ENCODE measurements around the gene SWT1. TPM values are rescaled to one million over a fixed set of nuclear protein-coding genes. Genes with fewer than 3 reads are reported as not detected.

SWT1 gene
- total RNA-seq, 2 experiments from 2014 or later, result 3.7 to 3.9 TPM

- H3K27me3 Mint-ChIP-seq, result no peaks in the 10 kb centered on the region
- H3K9me3 Mint-ChIP-seq, result peaks cover 4% of the 10 kb centered on the region
- peaks cover 2% of the 10 kb centered on the region for H3K36me3 Mint-ChIP-seq (ENCODE audit: low read depth)
- peaks cover 9% of the 10 kb centered on the region for H3K4me1 Mint-ChIP-seq
- no peak overlapping the region for H3K27ac Mint-ChIP-seq
- ChIA-PET POLR2A (no interaction called here), CTCF (interaction anchor here (0.6 kb wide), 1 partner anchor 170 kb away, joined by 3 read pairs; no protein-coding TSS in a partner anchor)
- no peak overlapping the region for H3K4me3 Mint-ChIP-seq
- DNase-seq, result no peak
Measured at GRCh38 chr1:185262151-185262550, 105.2 kb downstream of the SWT1 start.

- Mint-ChIP-seq H3K36me3 (ENCODE audit: low read depth) (peaks cover under 1% of the 10 kb centered on the region), H3K27me3 (no peaks in the 10 kb centered on the region), H3K4me3 (no peak overlapping the region), H3K4me1 (peaks cover 1% of the 10 kb centered on the region), H3K9me3 (peaks cover 4% of the 10 kb centered on the region), H3K27ac (no peak overlapping the region)
- DNase-seq, result no peak
- ChIA-PET POLR2A (no interaction called here), CTCF (interaction anchor here (1.0 kb wide), 1 partner anchor 297 kb away, joined by 4 read pairs; no protein-coding TSS in a partner anchor)
Measured at GRCh38 chr1:185263292-185263691, 106.3 kb downstream of the SWT1 start.

GRCh38 chr1:185263780-185264179 lies 106.8 kb downstream of the SWT1 start:
- DNase-seq, result no peak
- H3K36me3 Mint-ChIP-seq (ENCODE audit: low read depth), result no peaks in the 10 kb centered on the region
- peaks cover 1% of the 10 kb centered on the region for H3K4me1 Mint-ChIP-seq
- ChIA-PET CTCF (no interaction called here), POLR2A (no interaction called here)
- H3K27me3 Mint-ChIP-seq, result no peaks in the 10 kb centered on the region
- no peak overlapping the region for H3K27ac Mint-ChIP-seq
- H3K9me3 Mint-ChIP-seq, result peaks cover 4% of the 10 kb centered on the region
- no peak overlapping the region for H3K4me3 Mint-ChIP-seq

- no peaks in the 10 kb centered on the region for H3K36me3 Mint-ChIP-seq (ENCODE audit: low read depth)
- ChIA-PET CTCF (interaction anchor here (1.0 to 1.1 kb wide), 2 partner anchors 19 to 92 kb away, joined by 3 read pairs; no protein-coding TSS in a partner anchor), POLR2A (no interaction called here)
- H3K27ac Mint-ChIP-seq, result no peak overlapping the region
- DNase-seq, result no peak
- no peaks in the 10 kb centered on the region for H3K4me1 Mint-ChIP-seq
- H3K9me3 Mint-ChIP-seq, result peaks cover 2% of the 10 kb centered on the region
- H3K27me3 Mint-ChIP-seq, result no peaks in the 10 kb centered on the region
- no peak overlapping the region for H3K4me3 Mint-ChIP-seq
Measured at GRCh38 chr1:185265314-185265713, 108.3 kb downstream of the SWT1 start.

- ChIA-PET POLR2A (interaction anchor here (0.6 kb wide), 1 partner anchor 343 kb away, joined by 4 read pairs; no protein-coding TSS in a partner anchor), CTCF (no interaction called here)
- H3K27ac Mint-ChIP-seq, result no peak overlapping the region
- H3K4me3 Mint-ChIP-seq, result no peak overlapping the region
- DNase-seq, result no peak
- H3K9me3 Mint-ChIP-seq, result no peaks in the 10 kb centered on the region
- H3K4me1 Mint-ChIP-seq, result no peaks in the 10 kb centered on the region
- H3K27me3 Mint-ChIP-seq, result no peaks in the 10 kb centered on the region
- no peaks in the 10 kb centered on the region for H3K36me3 Mint-ChIP-seq (ENCODE audit: low read depth)
Measured at GRCh38 chr1:185267301-185267700, 110.3 kb downstream of the SWT1 start.

- Mint-ChIP-seq H3K36me3 (ENCODE audit: low read depth) (no peaks in the 10 kb centered on the region), H3K4me3 (no peak overlapping the region), H3K27ac (no peak overlapping the region), H3K4me1 (no peaks in the 10 kb centered on the region), H3K27me3 (no peaks in the 10 kb centered on the region), H3K9me3 (no peaks in the 10 kb centered on the region)
- DNase-seq, result no peak
- ChIA-PET CTCF (no interaction called here), POLR2A (no interaction called here)
Measured at GRCh38 chr1:185267701-185268100, 110.7 kb downstream of the SWT1 start.

- CTCF ChIA-PET, result no interaction called here
- Mint-ChIP-seq H3K27ac (no peak overlapping the region), H3K27me3 (no peaks in the 10 kb centered on the region), H3K4me1 (no peaks in the 10 kb centered on the region), H3K4me3 (no peak overlapping the region), H3K36me3 (ENCODE audit: low read depth) (no peaks in the 10 kb centered on the region), H3K9me3 (no peaks in the 10 kb centered on the region)
- POLR2A ChIA-PET, result no interaction called here
- no peak for DNase-seq
Measured at GRCh38 chr1:185268352-185268751, 111.4 kb downstream of the SWT1 start.

GRCh38 chr1:185271921-185272320 lies 115.0 kb downstream of the SWT1 start:
- ChIA-PET CTCF (interaction anchor here (0.9 kb wide), 1 partner anchor 9 kb away, joined by 3 read pairs; no protein-coding TSS in a partner anchor), POLR2A (no interaction called here)
- no peak overlapping the region for H3K4me3 Mint-ChIP-seq
- no peaks in the 10 kb centered on the region for H3K9me3 Mint-ChIP-seq
- H3K36me3 Mint-ChIP-seq (ENCODE audit: low read depth), result no peaks in the 10 kb centered on the region
- H3K4me1 Mint-ChIP-seq, result no peaks in the 10 kb centered on the region
- no peaks in the 10 kb centered on the region for H3K27me3 Mint-ChIP-seq
- no peak for DNase-seq
- H3K27ac Mint-ChIP-seq, result no peak overlapping the region

GRCh38 chr1:185279571-185279970 lies 122.6 kb downstream of the SWT1 start:
- CTCF ChIA-PET, result no interaction called here
- H3K4me1 Mint-ChIP-seq, result peaks cover 27% of the 10 kb centered on the region
- no peaks in the 10 kb centered on the region for H3K27me3 Mint-ChIP-seq
- no peak overlapping the region for H3K4me3 Mint-ChIP-seq
- H3K27ac Mint-ChIP-seq, result no peak overlapping the region
- POLR2A ChIA-PET, result no interaction called here
- peaks cover 18% of the 10 kb centered on the region for H3K36me3 Mint-ChIP-seq (ENCODE audit: low read depth)
- no peak for DNase-seq
- peaks cover 9% of the 10 kb centered on the region for H3K9me3 Mint-ChIP-seq

- Mint-ChIP-seq H3K4me3 (no peak overlapping the region), H3K27ac (peak overlapping the region; percentile 88), H3K36me3 (ENCODE audit: low read depth) (peaks cover 21% of the 10 kb centered on the region), H3K9me3 (peaks cover 9% of the 10 kb centered on the region), H3K4me1 (peaks cover 32% of the 10 kb centered on the region), H3K27me3 (no peaks in the 10 kb centered on the region)
- no peak for DNase-seq
- CTCF ChIA-PET, result interaction anchor here (1.1 to 1.8 kb wide), 4 partner anchors 9 to 56 kb away, joined by 3 to 5 read pairs (median 3); no protein-coding TSS in a partner anchor
- POLR2A ChIA-PET, result interaction anchor here (0.6 kb wide), 1 partner anchor 416 kb away, joined by 4 read pairs; no protein-coding TSS in a partner anchor
Measured at GRCh38 chr1:185280589-185280988, 123.6 kb downstream of the SWT1 start.

- Mint-ChIP-seq H3K27me3 (no peaks in the 10 kb centered on the region), H3K4me1 (peaks cover 32% of the 10 kb centered on the region), H3K4me3 (peak overlapping the region; percentile 25), H3K27ac (peak overlapping the region; percentile 88), H3K9me3 (peaks cover 9% of the 10 kb centered on the region), H3K36me3 (ENCODE audit: low read depth) (peaks cover 21% of the 10 kb centered on the region)
- peak; percentile 42 for DNase-seq
- POLR2A ChIA-PET, result no interaction called here
- CTCF ChIA-PET, result interaction anchor here (1.1 to 1.8 kb wide), 5 partner anchors 10 to 400 kb away, joined by 3 to 5 read pairs (median 3); no protein-coding TSS in a partner anchor
Measured at GRCh38 chr1:185281245-185281644, 124.3 kb downstream of the SWT1 start.

- H3K4me1 Mint-ChIP-seq, result peaks cover 42% of the 10 kb centered on the region
- H3K36me3 Mint-ChIP-seq (ENCODE audit: low read depth), result peaks cover 23% of the 10 kb centered on the region
- H3K27me3 Mint-ChIP-seq, result no peaks in the 10 kb centered on the region
- no peak overlapping the region for H3K27ac Mint-ChIP-seq
- ChIA-PET CTCF (interaction anchor here (0.7 to 0.9 kb wide), 2 partner anchors 23 to 179 kb away, joined by 3 read pairs; no protein-coding TSS in a partner anchor), POLR2A (no interaction called here)
- no peak overlapping the region for H3K4me3 Mint-ChIP-seq
- H3K9me3 Mint-ChIP-seq, result peaks cover 10% of the 10 kb centered on the region
- DNase-seq, result no peak
Measured at GRCh38 chr1:185284116-185284515, 127.1 kb downstream of the SWT1 start.

GRCh38 chr1:185284533-185285276 lies 127.7 kb downstream of the SWT1 start:
- Mint-ChIP-seq H3K27ac (no peak overlapping the region), H3K27me3 (no peaks in the 10 kb centered on the region), H3K9me3 (peaks cover 10% of the 10 kb centered on the region), H3K36me3 (ENCODE audit: low read depth) (peaks cover 24% of the 10 kb centered on the region), H3K4me1 (peaks cover 45% of the 10 kb centered on the region), H3K4me3 (no peak overlapping the region)
- ChIA-PET CTCF (interaction anchor here (0.7 to 0.9 kb wide), 2 partner anchors 22 to 179 kb away, joined by 3 read pairs; no protein-coding TSS in a partner anchor), POLR2A (no interaction called here)
- DNase-seq, result no peak

Data from activated CD4-positive, alpha-beta T cell treated with anti-CD3 and anti-CD28 coated beads, Interleukin-2, amount 10 ng/mL, durations not matched to agents 7 days and 5 days (primary cell).